ENCODE measurements around the gene RPL3.

DNA sequence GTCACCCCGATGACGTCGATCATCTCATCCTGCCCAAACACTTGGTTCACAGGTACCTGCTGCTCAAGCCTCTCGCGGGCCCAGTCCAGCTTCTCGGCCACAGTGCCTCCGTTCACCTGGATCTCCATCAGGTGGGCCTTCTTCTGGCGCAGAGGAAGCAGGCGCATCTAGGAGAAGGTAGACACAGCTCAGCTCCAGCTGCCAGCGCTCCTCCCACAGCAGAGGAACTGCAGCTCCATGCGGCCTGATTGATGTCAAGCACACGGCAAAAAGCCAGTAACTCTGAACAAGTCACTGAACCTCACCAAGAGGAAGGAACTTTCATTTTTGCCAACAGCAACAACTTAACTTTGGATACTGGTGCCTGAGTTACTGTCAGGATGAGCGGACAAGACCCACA lies 4.0 kb downstream of the RPL3 start:
- no peak for TF ChIP-seq NR1H2 (CRISPR knock-in tag; IDR thresholded peaks at IDR 0.05)
- TF ChIP-seq, protein P1, sequence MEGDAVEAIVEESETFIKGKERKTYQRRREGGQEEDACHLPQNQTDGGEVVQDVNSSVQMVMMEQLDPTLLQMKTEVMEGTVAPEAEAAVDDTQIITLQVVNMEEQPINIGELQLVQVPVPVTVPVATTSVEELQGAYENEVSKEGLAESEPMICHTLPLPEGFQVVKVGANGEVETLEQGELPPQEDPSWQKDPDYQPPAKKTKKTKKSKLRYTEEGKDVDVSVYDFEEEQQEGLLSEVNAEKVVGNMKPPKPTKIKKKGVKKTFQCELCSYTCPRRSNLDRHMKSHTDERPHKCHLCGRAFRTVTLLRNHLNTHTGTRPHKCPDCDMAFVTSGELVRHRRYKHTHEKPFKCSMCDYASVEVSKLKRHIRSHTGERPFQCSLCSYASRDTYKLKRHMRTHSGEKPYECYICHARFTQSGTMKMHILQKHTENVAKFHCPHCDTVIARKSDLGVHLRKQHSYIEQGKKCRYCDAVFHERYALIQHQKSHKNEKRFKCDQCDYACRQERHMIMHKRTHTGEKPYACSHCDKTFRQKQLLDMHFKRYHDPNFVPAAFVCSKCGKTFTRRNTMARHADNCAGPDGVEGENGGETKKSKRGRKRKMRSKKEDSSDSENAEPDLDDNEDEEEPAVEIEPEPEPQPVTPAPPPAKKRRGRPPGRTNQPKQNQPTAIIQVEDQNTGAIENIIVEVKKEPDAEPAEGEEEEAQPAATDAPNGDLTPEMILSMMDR (IDR thresholded peaks at IDR 0.05) = no peak
